ENCODE data around the gene DLD. TPM values are rescaled to one million over a fixed set of nuclear protein-coding genes. Genes with fewer than 3 reads are reported as not detected.

The DLD gene
- polyA plus RNA-seq, 2 of the 4 experiments (the other 2 are of a cell fraction): 129 to 179 TPM

DNA sequence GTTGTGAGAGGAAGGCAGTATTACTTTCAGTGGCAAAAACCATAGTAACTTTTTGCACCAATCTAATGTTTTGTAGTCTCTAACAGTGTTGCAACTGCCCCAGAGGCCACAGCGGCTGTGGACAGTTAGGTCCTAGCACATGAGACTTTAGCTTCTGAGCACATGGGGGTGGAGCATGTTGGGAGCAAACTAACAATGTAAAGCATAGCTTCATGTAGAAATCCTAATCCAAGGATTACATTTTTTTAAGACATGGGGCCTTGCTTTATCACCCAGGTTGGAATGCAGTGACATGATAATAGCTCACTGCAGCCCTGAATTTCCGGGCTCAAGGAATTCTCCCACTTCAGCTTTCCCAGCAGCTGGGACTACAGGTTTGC, 62.9 kb downstream of the DLD start:
- no peak for FAIRE-seq
- no peak for ATAC-seq
- CTCF ChIA-PET: interaction anchor here (1.3 to 2.6 kb wide), 4 partner anchors 11 to 144 kb away, joined by 3 to 12 read pairs (median 5); no protein-coding TSS in a partner anchor

DNA sequence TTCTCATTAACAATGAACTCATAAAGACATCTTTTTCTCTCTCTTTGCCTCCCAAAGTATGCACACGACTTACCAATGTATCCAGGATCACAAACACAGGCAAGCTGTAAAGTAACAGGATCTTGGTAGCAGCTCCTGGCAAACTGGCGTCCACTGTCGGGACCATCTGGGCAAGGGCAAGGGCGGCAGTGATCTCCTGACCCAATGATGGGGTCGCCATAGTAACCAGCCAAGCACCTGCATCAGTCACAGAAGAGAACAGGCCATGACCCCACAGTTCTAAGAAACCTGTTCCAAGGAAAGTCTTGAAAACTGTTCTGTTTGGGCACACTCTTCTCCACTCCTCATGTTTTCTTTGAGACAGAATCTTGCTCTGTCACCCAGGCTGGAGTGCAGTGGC, 64.4 kb downstream of the DLD start:
- WGBS (ENCODE audit: missing lambda C conversion rate): 96% methylated on average over 5 of the region's 5 CpGs
- no peak overlapping the region for H3K4me2 ChIP-seq
- FAIRE-seq (no peak), DNase-seq (ENCODE audit: low read depth in 1 of 2, low spot score in 1 of 2) (no peak), ATAC-seq (no peak)
- H3K9me3 ChIP-seq: no peaks in the 10 kb centered on the region
- no peak overlapping the region for H3K27ac ChIP-seq
- ChIA-PET POLR2A (no interaction called here), CTCF (interaction anchor here (1.0 to 2.6 kb wide), 5 partner anchors 9 to 190 kb away, joined by 3 to 12 read pairs (median 4); no protein-coding TSS in a partner anchor)
- H3K4me1 ChIP-seq: peaks cover 41% of the 10 kb centered on the region
- no peak overlapping the region for H3K4me3 ChIP-seq
- TF ChIP-seq, protein P1, sequence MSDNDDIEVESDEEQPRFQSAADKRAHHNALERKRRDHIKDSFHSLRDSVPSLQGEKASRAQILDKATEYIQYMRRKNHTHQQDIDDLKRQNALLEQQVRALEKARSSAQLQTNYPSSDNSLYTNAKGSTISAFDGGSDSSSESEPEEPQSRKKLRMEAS (IDR thresholded peaks at IDR 0.05): no peak
- TF ChIP-seq EP300 (IDR thresholded peaks at IDR 0.05) (no peak), NFE2L2 (conservative IDR thresholded peaks at IDR 0.05; ENCODE audit: low read length) (no peak), HOXB13 (CRISPR knock-in tag; IDR thresholded peaks at IDR 0.05; ENCODE audit: low read depth) (no peak), MYC (IDR thresholded peaks at IDR 0.05; ENCODE audit: borderline replicate concordance, low read length) (no peak), CHD2 (IDR thresholded peaks at IDR 0.05; ENCODE audit: low read length, partially characterized antibody) (no peak), FOSL2 (IDR thresholded peaks at IDR 0.05) (no peak), FOSL2 (CRISPR knock-in tag; IDR thresholded peaks at IDR 0.05) (no peak), TP53 (CRISPR knock-in tag; IDR thresholded peaks at IDR 0.05) (no peak), HEYL (CRISPR knock-in tag; IDR thresholded peaks at IDR 0.05) (no peak), MAZ (IDR thresholded peaks at IDR 0.05; ENCODE audit: borderline replicate concordance, low read depth, low read length) (no peak), CEBPB (IDR thresholded peaks at IDR 0.05) (no peak), EHF (CRISPR knock-in tag; IDR thresholded peaks at IDR 0.05) (no peak), NPAS2 (CRISPR knock-in tag; IDR thresholded peaks at IDR 0.05; ENCODE audit: borderline replicate concordance) (no peak), HOXA7 (CRISPR knock-in tag; IDR thresholded peaks at IDR 0.05) (no peak)
- TF ChIP-seq, protein P2, sequence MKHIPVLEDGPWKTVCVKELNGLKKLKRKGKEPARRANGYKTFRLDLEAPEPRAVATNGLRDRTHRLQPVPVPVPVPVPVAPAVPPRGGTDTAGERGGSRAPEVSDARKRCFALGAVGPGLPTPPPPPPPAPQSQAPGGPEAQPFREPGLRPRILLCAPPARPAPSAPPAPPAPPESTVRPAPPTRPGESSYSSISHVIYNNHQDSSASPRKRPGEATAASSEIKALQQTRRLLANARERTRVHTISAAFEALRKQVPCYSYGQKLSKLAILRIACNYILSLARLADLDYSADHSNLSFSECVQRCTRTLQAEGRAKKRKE (CRISPR knock-in tag; IDR thresholded peaks at IDR 0.05; ENCODE audit: low read depth): no peak
- TF ChIP-seq, protein P3, sequence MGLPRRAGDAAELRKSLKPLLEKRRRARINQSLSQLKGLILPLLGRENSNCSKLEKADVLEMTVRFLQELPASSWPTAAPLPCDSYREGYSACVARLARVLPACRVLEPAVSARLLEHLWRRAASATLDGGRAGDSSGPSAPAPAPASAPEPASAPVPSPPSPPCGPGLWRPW (IDR thresholded peaks at IDR 0.05): no peak
- TF ChIP-seq, protein P4, sequence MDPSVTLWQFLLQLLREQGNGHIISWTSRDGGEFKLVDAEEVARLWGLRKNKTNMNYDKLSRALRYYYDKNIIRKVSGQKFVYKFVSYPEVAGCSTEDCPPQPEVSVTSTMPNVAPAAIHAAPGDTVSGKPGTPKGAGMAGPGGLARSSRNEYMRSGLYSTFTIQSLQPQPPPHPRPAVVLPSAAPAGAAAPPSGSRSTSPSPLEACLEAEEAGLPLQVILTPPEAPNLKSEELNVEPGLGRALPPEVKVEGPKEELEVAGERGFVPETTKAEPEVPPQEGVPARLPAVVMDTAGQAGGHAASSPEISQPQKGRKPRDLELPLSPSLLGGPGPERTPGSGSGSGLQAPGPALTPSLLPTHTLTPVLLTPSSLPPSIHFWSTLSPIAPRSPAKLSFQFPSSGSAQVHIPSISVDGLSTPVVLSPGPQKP (IDR thresholded peaks at IDR 0.05; ENCODE audit: low read depth, low read length): no peak

More for the DNA sequence above, 62.9 kb downstream of the DLD start:
- 87% methylated on average over 2 of the region's 2 CpGs for WGBS (ENCODE audit: missing lambda C conversion rate)
- Histone ChIP-seq H3K4me1 (peaks cover 56% of the 10 kb centered on the region), H3K27ac (peak overlapping the region in 1 of 2 experiments; percentile 77; a peak in 2 of 6 replicates), H3K4me3 (no peak overlapping the region), H3K9me3 (no peaks in the 10 kb centered on the region), H3K4me2 (no peak overlapping the region; the same call in 2 of the 3 replicates)
- TF ChIP-seq, protein P5, sequence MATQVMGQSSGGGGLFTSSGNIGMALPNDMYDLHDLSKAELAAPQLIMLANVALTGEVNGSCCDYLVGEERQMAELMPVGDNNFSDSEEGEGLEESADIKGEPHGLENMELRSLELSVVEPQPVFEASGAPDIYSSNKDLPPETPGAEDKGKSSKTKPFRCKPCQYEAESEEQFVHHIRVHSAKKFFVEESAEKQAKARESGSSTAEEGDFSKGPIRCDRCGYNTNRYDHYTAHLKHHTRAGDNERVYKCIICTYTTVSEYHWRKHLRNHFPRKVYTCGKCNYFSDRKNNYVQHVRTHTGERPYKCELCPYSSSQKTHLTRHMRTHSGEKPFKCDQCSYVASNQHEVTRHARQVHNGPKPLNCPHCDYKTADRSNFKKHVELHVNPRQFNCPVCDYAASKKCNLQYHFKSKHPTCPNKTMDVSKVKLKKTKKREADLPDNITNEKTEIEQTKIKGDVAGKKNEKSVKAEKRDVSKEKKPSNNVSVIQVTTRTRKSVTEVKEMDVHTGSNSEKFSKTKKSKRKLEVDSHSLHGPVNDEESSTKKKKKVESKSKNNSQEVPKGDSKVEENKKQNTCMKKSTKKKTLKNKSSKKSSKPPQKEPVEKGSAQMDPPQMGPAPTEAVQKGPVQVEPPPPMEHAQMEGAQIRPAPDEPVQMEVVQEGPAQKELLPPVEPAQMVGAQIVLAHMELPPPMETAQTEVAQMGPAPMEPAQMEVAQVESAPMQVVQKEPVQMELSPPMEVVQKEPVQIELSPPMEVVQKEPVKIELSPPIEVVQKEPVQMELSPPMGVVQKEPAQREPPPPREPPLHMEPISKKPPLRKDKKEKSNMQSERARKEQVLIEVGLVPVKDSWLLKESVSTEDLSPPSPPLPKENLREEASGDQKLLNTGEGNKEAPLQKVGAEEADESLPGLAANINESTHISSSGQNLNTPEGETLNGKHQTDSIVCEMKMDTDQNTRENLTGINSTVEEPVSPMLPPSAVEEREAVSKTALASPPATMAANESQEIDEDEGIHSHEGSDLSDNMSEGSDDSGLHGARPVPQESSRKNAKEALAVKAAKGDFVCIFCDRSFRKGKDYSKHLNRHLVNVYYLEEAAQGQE (IDR thresholded peaks at IDR 0.05): no peak
- TF ChIP-seq, protein P6, sequence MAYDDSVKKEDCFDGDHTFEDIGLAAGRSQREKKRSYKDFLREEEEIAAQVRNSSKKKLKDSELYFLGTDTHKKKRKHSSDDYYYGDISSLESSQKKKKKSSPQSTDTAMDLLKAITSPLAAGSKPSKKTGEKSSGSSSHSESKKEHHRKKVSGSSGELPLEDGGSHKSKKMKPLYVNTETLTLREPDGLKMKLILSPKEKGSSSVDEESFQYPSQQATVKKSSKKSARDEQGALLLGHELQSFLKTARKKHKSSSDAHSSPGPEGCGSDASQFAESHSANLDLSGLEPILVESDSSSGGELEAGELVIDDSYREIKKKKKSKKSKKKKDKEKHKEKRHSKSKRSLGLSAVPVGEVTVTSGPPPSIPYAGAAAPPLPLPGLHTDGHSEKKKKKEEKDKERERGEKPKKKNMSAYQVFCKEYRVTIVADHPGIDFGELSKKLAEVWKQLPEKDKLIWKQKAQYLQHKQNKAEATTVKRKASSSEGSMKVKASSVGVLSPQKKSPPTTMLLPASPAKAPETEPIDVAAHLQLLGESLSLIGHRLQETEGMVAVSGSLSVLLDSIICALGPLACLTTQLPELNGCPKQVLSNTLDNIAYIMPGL (CRISPR knock-in tag; IDR thresholded peaks at IDR 0.05; ENCODE audit: borderline replicate concordance): no peak
- TF ChIP-seq RARB (CRISPR knock-in tag; IDR thresholded peaks at IDR 0.05): no peak
- TF ChIP-seq, protein P7, sequence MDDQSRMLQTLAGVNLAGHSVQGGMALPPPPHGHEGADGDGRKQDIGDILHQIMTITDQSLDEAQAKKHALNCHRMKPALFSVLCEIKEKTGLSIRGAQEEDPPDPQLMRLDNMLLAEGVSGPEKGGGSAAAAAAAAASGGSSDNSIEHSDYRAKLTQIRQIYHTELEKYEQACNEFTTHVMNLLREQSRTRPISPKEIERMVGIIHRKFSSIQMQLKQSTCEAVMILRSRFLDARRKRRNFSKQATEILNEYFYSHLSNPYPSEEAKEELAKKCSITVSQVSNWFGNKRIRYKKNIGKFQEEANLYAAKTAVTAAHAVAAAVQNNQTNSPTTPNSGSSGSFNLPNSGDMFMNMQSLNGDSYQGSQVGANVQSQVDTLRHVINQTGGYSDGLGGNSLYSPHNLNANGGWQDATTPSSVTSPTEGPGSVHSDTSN (IDR thresholded peaks at IDR 0.05): no peak
- TF ChIP-seq JUNB (IDR thresholded peaks at IDR 0.05): no peak
- TF ChIP-seq ZC3H11A (IDR thresholded peaks at IDR 0.05): no peak
- no peak for TF ChIP-seq NPAS2 (CRISPR knock-in tag; IDR thresholded peaks at IDR 0.05; ENCODE audit: borderline replicate concordance)
- no peak for TF ChIP-seq HOXA7 (CRISPR knock-in tag; IDR thresholded peaks at IDR 0.05)
- no peak for TF ChIP-seq MAFK (IDR thresholded peaks at IDR 0.05; ENCODE audit: partially characterized antibody)
- no peak for TF ChIP-seq TP53 (CRISPR knock-in tag; IDR thresholded peaks at IDR 0.05)
- no peak for TF ChIP-seq EP300 (IDR thresholded peaks at IDR 0.05)
- no peak for TF ChIP-seq ZSCAN20 (CRISPR knock-in tag; IDR thresholded peaks at IDR 0.05)
- TF ChIP-seq NFE2L2 (conservative IDR thresholded peaks at IDR 0.05; ENCODE audit: low read length): no peak
- no peak for TF ChIP-seq POLR2AphosphoS2 (conservative IDR thresholded peaks at IDR 0.05; ENCODE audit: low read length)
- TF ChIP-seq FOSL2 (IDR thresholded peaks at IDR 0.05): no peak
- TF ChIP-seq FOSL2 (CRISPR knock-in tag; IDR thresholded peaks at IDR 0.05): no peak
- DNase-seq (ENCODE audit: low read depth in 1 of 2, low spot score in 1 of 2): no peak
- POLR2A ChIA-PET: interaction anchor here (0.6 to 1.0 kb wide), 3 partner anchors 31 to 179 kb away, joined by 4 to 7 read pairs (median 4); no protein-coding TSS in a partner anchor
